H1 (cell line): Measurements from ENCODE around the gene YWHAE. TPM values are rescaled to one million over a fixed set of nuclear protein-coding genes. Genes with fewer than 3 reads are reported as not detected.

ENCODE experiments used
- CBX5 ChIP-seq: fragments of 300-800, 300-1000 bp; sonication (generic); IDR thresholded peaks from 2 replicates; pipeline ENCODE4 v1.7.1; 2016; ENCODE audit warnings: antibody characterized with exemption, low read length, low read depth
- E2F6 ChIP-seq: IDR thresholded peaks from 2 replicates; pipeline ENCODE4 v1.6.1; 2012; ENCODE audit warnings: inconsistent platforms
- GABPA ChIP-seq: IDR thresholded peaks from 2 replicates; pipeline ENCODE4 v1.6.1; 2011; ENCODE audit warnings: mild to moderate bottlenecking, low read length, moderate library complexity, borderline replicate concordance; ENCODE audit not compliant: insufficient read depth
- KDM1A ChIP-seq: fragments of 200-600, 300-600 bp; sonication (generic); IDR thresholded peaks from 2 replicates; pipeline ENCODE4 v1.7.1; 2016; ENCODE audit warnings: mild to moderate bottlenecking, low read length, borderline replicate concordance
- KDM4A ChIP-seq: IDR thresholded peaks from one replicate; pipeline ENCODE4 v1.7.1; 2012; ENCODE audit warnings: low read depth, mild to moderate bottlenecking, moderate library complexity, low read length, inconsistent platforms; ENCODE audit not compliant: severe bottlenecking
- NRF1 ChIP-seq: IDR thresholded peaks from 2 replicates; pipeline ENCODE4 v1.6.1; 2011; ENCODE audit warnings: mild to moderate bottlenecking, low read depth, low read length, improper control_type of control experiment
- TBP ChIP-seq: IDR thresholded peaks from 2 replicates; pipeline ENCODE4 v1.6.1; 2011; ENCODE audit warnings: low read depth, low read length, improper control_type of control experiment
- TEAD4 ChIP-seq: IDR thresholded peaks from 2 replicates; pipeline ENCODE4 v1.6.1; 2012; ENCODE audit warnings: low read depth, low read length, inconsistent platforms, mixed read lengths
- ZNF274 ChIP-seq: IDR thresholded peaks from 2 replicates; pipeline ENCODE4 v1.7.0; 2012; ENCODE audit warnings: low read length, borderline replicate concordance; ENCODE audit errors: extremely low read depth
- polyA plus RNA-seq, 7 experiments: library from polyadenylated mRNA; depleted of rRNA in 3 of 7; stranded (reverse) in 5 of 7; unstranded in 2 of 7; fragments of >200 nt in 5 of 7; fragments of 200-250 nt in 2 of 7; gene quantifications; 1 replicate in 5 of 7; 2 replicates in 1 of 7; 4 replicates in 1 of 7; pipeline versions ENCODE4 v1.2.1 to v1.2.3, GENCODE V29; 2011 to 2013; ENCODE audit warnings: missing spikeins in 2 of 7, mixed read lengths in 2 of 7
- total RNA-seq: library from RNA; stranded (reverse); fragmentation: NEBNext Ultra II Directional; extraction: Animal tissue kit (Norgen Biotek cat#: 25700); gene quantifications from 2 replicates; pipeline ENCODE4 v1.2.1, GENCODE V29; 2021
- TF ChIP-seq, protein P1 (sequence below): IDR thresholded peaks from 2 replicates; pipeline ENCODE4 v1.6.1; 2012; ENCODE audit warnings: inconsistent platforms

The YWHAE gene
- total and polyA plus RNA-seq, 2 of the 8 experiments (the other 6 are each of a cell fraction or from before 2014, with no cell fraction given) = 559 to 1,186 TPM

DNA sequence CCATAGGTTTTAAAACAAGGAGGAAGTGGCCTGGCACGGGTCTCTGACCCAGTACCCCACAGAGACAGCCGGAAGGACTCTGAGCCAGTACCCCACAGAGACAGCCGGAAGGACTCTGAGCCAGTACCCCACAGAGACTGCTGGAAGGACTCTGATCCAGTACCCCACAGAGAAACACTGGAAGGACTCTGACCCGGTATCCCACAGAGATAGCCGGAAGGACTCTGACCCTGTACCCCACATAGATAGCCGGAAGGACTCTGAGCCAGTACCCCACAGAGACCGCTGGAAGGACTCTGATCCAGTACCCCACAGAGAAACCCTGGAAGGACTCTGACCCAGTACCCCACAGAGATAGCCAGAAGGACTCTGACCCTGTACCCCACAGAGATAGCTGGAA, 71.6 kb downstream of the YWHAE start (continued):
- TF ChIP-seq, protein P1, sequence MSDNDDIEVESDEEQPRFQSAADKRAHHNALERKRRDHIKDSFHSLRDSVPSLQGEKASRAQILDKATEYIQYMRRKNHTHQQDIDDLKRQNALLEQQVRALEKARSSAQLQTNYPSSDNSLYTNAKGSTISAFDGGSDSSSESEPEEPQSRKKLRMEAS = no peak
- TF ChIP-seq KDM4A = no peak
- TF ChIP-seq GABPA = no peak
- no peak for TF ChIP-seq CBX5
- no peak for TF ChIP-seq NRF1
- no peak for TF ChIP-seq TEAD4
- TF ChIP-seq TBP = no peak
- no peak for TF ChIP-seq KDM1A
- no peak for TF ChIP-seq E2F6
- TF ChIP-seq ZNF274 = no peak
